ENCODE measurements around the gene FCRL6.

Gene FCRL6

GRCh38 chr1:159800177-159800930 is 1.8 kb upstream of the FCRL6 start:
- no peak for DNase-seq

- DNase-seq, result no peak
Measured at GRCh38 chr1:159803956-159804689, 2.0 kb downstream of the FCRL6 start.

GRCh38 chr1:159804924-159805323 is 2.8 kb downstream of the FCRL6 start:
- DNase-seq, result no peak

- no peak for DNase-seq
Measured at GRCh38 chr1:159815926-159816325, 13.8 kb downstream of the FCRL6 start.

GRCh38 chr1:159817276-159818041 is 15.3 kb downstream of the FCRL6 start:
- DNase-seq, result peak; percentile 92 to 94

- DNase-seq, result peak; percentile 13 to 34
Measured at GRCh38 chr1:159821171-159821867, 19.2 kb downstream of the FCRL6 start.

GRCh38 chr1:159823406-159823805 is 21.2 kb downstream of the FCRL6 start:
- peak in 1 of 2 experiments; percentile 9 for DNase-seq

- DNase-seq, result no peak
Measured at GRCh38 chr1:159825564-159825963, 23.4 kb downstream of the FCRL6 start.

GRCh38 chr1:159826441-159827101 is 24.4 kb downstream of the FCRL6 start, which contains the start of gene SLAMF8:
TSS of gene SLAMF8 (plus strand) at chr1:159826873. CDS start at chr1:159826899, 26 bp downstream.
- no peak for DNase-seq

GRCh38 chr1:159827102-159827490 is 24.9 kb downstream of the FCRL6 start:
- DNase-seq, result no peak

- DNase-seq, result no peak
Measured at GRCh38 chr1:159827549-159827948, 25.4 kb downstream of the FCRL6 start.

GRCh38 chr1:159828176-159828575 is 26.0 kb downstream of the FCRL6 start:
- DNase-seq, result no peak

- no peak for DNase-seq
Measured at GRCh38 chr1:159828581-159829272, 26.6 kb downstream of the FCRL6 start.

GRCh38 chr1:159829273-159829634 is 27.1 kb downstream of the FCRL6 start:
- peak; percentile 25 to 34 for DNase-seq

GRCh38 chr1:159829822-159830465 is 27.8 kb downstream of the FCRL6 start:
- DNase-seq, result no peak

GRCh38 chr1:159830722-159831121 is 28.6 kb downstream of the FCRL6 start:
- no peak for DNase-seq

- no peak for DNase-seq
Measured at GRCh38 chr1:159831412-159832141, 29.4 kb downstream of the FCRL6 start.

GRCh38 chr1:159832309-159832708 is 30.1 kb downstream of the FCRL6 start:
- DNase-seq, result no peak

GRCh38 chr1:159835356-159835755 is 33.2 kb downstream of the FCRL6 start:
- no peak for DNase-seq

- DNase-seq, result no peak
Measured at GRCh38 chr1:159835862-159836525, 33.8 kb downstream of the FCRL6 start.

Measured in SHP77 (cell line).